Stimulated activated CD4-positive, alpha-beta T cell treated with anti-CD3 and anti-CD28 coated beads, TNF-alpha, amount 100 ng/mL, for 4 hours (primary cell): ENCODE data around the gene DENND1C.
A peak's percentile ranks its signal among the peaks of the same experiment; 100 is the strongest.

Experiments
- DNase-seq, 3 experiments: peaks; one replicate each; pipeline ENCODE4 v3.0.0-alpha.2; 2020; ENCODE audit warnings: low read depth in 3 of 3

Gene DENND1C, protein sequence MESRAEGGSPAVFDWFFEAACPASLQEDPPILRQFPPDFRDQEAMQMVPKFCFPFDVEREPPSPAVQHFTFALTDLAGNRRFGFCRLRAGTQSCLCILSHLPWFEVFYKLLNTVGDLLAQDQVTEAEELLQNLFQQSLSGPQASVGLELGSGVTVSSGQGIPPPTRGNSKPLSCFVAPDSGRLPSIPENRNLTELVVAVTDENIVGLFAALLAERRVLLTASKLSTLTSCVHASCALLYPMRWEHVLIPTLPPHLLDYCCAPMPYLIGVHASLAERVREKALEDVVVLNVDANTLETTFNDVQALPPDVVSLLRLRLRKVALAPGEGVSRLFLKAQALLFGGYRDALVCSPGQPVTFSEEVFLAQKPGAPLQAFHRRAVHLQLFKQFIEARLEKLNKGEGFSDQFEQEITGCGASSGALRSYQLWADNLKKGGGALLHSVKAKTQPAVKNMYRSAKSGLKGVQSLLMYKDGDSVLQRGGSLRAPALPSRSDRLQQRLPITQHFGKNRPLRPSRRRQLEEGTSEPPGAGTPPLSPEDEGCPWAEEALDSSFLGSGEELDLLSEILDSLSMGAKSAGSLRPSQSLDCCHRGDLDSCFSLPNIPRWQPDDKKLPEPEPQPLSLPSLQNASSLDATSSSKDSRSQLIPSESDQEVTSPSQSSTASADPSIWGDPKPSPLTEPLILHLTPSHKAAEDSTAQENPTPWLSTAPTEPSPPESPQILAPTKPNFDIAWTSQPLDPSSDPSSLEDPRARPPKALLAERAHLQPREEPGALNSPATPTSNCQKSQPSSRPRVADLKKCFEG

DNA sequence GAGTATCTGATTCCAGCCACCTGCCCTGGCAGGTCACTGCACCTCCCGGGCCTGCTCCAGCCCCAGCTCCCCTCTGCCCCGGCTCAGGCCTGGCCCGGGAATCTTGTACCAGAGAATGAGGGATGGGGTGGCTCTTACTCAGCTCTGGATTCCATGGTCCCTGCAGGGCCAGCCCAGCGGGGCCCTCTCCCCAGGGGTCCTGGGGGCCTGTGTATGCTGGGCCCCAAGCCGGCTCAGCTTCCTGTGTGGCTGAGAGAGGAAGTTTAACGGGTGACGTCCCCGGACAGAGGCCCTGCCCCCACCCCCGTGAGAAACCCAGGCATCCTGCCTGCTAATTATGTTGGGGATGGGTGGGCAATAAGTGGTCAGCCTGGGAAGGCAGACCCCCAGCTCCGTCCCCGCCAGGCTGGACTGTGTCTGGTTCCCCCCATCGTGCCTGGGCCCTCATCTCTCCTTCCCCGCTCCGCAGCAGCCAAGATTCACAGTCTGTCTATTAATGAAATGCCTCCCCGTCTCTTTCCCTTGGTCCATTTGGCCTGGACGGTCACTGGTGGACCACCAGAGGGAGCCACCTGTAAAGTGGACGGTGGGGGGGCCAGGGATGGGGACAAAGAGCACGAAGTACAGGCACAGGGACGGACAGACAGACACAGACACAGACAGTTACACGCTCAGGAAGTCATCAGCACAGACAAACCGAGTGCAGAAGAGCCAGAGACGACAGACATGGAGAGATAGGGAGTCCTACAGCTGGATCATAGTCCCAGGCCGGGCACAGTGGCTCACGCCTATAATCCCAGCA lies at the start of gene DENND1C:
Gene DENND1C (minus strand): TSS at position 247 of the 802 bp plus-strand sequence. CDS start 92 bp downstream, at position 155.
- peak in 2 of 3 experiments; percentile 45 to 53 for DNase-seq

DNA sequence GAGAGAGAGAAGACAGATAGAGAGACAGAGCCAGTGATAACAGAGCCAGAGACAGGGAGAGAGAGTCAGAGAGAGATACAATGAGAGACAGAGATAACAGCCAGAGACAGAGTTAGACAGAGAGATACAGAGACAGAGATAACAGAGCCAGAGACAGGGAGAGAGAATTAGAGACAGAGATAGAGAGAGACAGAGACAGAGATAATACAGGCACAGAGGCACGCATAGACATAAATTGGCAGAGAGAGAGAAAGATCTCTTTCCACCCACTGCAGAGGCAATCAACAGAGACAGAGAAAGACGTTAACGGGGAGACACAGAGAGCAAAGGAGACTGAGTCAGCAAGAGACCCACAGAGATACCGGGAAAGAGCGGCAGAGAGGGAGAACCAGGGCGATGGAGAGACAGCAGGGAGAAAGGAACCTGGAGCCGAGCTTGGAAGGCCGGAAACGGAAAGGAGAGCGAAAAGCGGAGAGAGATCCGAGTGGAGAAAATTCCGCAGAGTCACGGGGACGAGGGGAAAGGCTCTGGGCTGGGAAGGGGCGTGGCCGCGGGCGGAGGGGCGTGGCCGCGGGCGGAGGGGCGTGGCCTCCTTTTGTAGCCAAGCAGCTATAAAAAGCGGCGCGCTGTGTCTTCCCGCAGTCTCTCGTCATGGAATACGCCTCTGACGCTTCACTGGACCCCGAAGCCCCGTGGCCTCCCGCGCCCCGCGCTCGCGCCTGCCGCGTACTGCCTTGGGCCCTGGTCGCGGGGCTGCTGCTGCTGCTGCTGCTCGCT lies 49.0 kb upstream of the DENND1C start, which contains the start of gene TNFSF9:
Gene TNFSF9 (plus strand): TSS at position 641 of the 777 bp plus-strand sequence. CDS start 11 bp downstream, at position 652.
- peak; percentile 72 to 77 (median 76) for DNase-seq

DNA sequence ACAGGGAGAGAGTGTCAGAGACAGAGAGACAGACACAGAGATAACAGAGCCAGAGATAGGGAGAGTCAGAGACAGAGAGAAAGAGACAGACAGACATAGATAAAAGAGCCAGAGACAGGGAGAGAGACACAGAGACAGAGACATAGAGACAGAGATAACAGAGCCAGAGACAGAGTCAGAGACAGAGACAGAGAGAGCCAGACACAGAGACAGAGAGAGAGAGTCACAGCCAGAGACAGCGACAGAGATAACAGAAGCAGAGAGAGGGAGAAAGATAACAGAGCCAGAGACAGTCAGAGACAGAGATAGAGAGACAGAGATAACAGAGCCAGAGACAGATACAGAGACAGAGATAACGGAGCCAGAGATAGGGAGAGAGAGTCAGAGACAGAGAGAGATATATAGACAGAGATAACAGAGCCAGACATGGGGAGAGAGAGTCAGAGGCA lies 48.4 kb upstream of the DENND1C start:
- DNase-seq, result no peak

DNA sequence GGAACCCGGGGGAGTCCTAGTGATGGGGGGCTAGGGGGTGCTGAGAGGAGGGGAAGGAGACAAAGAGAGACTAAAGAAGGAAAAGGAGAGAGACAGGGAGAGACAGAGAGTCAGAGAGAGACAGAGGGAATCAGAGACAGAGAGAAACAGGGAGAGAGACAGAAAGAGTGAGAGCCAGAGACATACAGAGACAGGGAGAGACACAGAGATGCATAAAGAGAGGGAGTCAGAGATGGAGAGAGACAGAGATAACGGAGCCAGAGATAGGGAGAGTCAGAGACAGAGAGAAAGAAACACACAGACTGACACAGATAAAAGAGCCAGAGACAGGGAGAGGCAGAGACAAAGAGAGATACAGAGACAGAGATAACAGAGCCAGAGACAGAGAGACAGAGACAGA lies 47.8 kb upstream of the DENND1C start:
- DNase-seq, result no peak

- no peak for DNase-seq
These were observed 47.0 kb upstream of the DENND1C start for GRCh38 chr19:6528544-6529121.

GRCh38 chr19:6527893-6528543 lies 46.4 kb upstream of the DENND1C start:
- no peak for DNase-seq

- DNase-seq, result no peak
These were observed 42.7 kb upstream of the DENND1C start for GRCh38 chr19:6524311-6524710.

GRCh38 chr19:6522712-6523111 lies 41.1 kb upstream of the DENND1C start:
- no peak for DNase-seq

GRCh38 chr19:6521718-6522646 lies 40.4 kb upstream of the DENND1C start:
- peak in 2 of 3 experiments; percentile 28 to 49 for DNase-seq

DNA sequence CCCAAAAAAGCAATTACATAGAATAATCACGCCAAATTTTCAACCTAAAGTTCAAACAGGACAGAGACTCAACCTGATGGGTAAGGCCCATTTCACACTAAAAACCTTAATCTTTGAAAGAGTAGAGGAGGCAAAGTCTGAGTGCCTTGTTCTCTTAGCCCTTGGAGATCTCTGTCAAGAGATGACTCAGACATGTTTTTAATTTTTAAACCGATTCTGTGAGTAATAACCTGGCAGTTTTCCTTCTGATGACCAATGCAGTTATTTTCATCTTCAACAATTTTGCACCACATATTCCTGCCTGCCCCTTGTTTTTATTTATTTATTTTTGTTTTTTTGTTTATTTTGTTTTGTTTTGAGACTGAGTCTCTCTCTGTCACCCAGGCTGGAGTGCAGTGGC lies 37.7 kb upstream of the DENND1C start:
- no peak for DNase-seq

- no peak for DNase-seq
These were observed 36.7 kb upstream of the DENND1C start for GRCh38 chr19:6518145-6518911.

DNA sequence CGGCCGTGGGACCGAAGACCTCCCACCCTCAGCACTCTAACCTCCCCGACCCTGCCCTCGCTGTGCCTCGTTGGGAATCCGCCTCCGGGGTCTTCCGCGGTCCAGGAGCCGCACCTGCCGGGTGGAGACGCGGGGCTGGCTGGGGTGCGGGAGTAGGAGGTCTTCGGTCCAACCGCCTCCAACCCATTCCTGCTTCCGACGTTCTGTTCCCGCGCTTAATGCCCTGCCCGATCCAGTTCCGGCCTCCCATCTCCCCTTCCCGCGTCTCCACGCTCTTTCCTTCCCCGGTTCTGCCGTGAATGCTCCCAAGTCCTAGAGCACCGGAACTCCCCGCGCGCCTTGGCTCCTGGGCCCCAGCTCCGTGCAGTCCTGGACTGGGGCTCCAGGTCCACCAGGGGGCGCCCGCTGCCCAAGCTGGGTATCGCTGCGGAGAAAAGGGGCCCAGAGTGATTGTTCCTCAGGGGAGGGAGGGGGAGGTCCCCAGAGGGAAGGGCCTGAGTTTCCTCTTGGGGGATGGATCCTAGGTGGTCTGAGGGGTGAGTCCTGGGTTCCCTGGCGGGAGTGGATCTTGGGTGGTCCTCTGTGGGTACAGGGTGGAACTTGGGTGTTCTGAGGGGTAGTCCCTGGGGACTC lies 35.2 kb upstream of the DENND1C start:
- peak; percentile 81 to 98 (median 86) for DNase-seq

- DNase-seq, result peak; percentile 35 to 49 (median 38)
These were observed 34.6 kb upstream of the DENND1C start for GRCh38 chr19:6516018-6516658.

DNA sequence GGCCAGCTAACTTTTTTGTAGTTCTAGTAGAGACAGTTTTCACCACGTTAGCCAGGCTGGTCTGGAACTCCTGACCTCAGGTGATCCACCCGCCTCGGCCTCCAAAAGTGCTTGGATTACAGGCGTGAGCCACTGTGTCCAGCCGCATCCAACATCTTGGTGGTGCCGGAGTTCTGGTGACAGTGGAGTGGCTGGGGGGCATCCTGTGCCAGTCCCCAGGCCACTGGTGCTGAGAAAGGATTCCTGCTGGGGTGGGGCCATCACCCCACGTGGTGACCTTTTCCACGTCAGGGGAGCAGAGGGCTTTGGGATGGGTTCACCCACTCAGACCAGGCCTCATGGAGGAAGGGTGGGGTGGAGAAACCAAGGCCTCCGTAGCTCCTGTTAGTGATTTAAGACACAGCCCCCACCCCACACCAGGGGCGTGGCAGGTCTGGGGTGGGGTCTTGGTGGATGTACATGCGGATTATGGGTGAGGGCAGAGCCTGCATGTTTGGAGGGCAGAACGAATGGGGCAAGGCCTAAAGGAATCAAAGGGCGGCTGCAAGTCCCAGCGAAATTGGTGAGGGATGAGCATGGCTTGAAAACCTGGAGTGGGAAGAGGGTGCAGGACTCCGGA lies 33.4 kb upstream of the DENND1C start:
- no peak for DNase-seq

- DNase-seq, result no peak
These were observed 32.5 kb upstream of the DENND1C start for GRCh38 chr19:6514089-6514488.

DNA sequence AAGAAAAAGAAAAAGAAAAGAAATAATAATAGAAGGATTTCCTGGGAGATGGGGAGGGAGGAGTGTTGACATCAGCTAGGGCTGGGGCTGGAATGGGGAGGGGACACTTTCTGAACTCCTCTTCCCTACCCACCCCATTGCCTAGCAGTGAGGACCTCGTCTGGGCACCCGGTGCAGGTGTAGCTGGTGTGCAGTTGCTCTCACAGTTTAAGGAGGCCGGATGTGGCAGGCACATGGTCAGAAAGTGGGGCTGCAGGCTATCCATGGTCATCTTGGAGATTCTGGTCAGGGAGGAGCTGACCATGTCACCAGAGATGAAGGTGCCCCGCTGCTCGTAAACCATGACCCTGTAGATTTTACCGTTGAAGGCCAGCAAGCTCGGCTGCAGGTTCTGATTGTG lies 29.0 kb upstream of the DENND1C start:
- no peak for DNase-seq
